Naive B cell (primary cell): ENCODE data around the gene CCL3. TPM values are rescaled to one million over a fixed set of nuclear protein-coding genes. Genes with fewer than 3 reads are reported as not detected.
"Not testable (repeated sequence)": the region's sequence is repeated elsewhere in the genome, so short reads cannot be mapped to it uniquely, and the experiment has no call there.

Experiments
- ATAC-seq, 2 donors: fragments of 150-1000 bp; cut with Tn5 transposase; 2 replicates each; pipeline ENCODE4 v1.10.0; 2021; ENCODE audit warnings: low read depth in 2 of 2, mild to moderate bottlenecking in 2 of 2, moderate library complexity in 2 of 2
- DNase-seq: peaks from one replicate; pipeline ENCODE4 v3.0.0; 2022
- H3K27ac Mint-ChIP-seq, 6 donors: one replicate each; pipeline ENCODE4 v1.8.0; 2020 to 2022; ENCODE audit warnings: mild to moderate bottlenecking in 6 of 6, mixed read lengths in 6 of 6, moderate library complexity in 5 of 6, inconsistent platforms in 2 of 6
- H3K27me3 Mint-ChIP-seq, 3 donors: one replicate each; pipeline ENCODE4 v1.8.0; 2021 to 2022; ENCODE audit warnings: mixed read lengths in 3 of 3, mild to moderate bottlenecking in 1 of 3
- H3K36me3 Mint-ChIP-seq, 2 donors: one replicate each; pipeline ENCODE4 v1.8.0; 2020 to 2022; ENCODE audit warnings: mixed read lengths in 2 of 2, inconsistent platforms in 1 of 2, mild to moderate bottlenecking in 1 of 2
- H3K4me1 Mint-ChIP-seq, 3 donors: one replicate each; pipeline ENCODE4 v1.8.0; 2020 to 2022; ENCODE audit warnings: mixed read lengths in 3 of 3, inconsistent platforms in 1 of 3, mild to moderate bottlenecking in 1 of 3, moderate library complexity in 1 of 3
- H3K4me3 Mint-ChIP-seq, 8 donors: one replicate each; pipeline ENCODE4 v1.8.0; 2020 to 2022; ENCODE audit warnings: mild to moderate bottlenecking in 8 of 8, mixed read lengths in 8 of 8, moderate library complexity in 8 of 8, inconsistent platforms in 2 of 8
- H3K9me3 Mint-ChIP-seq, 7 donors: one replicate each; pipeline ENCODE4 v1.8.0; 2020 to 2022; ENCODE audit warnings: mixed read lengths in 7 of 7, mild to moderate bottlenecking in 5 of 7, inconsistent platforms in 2 of 7, moderate library complexity in 1 of 7
- polyA plus RNA-seq, 6 donors: library from polyadenylated mRNA; unstranded; fragments of 300-500 nt; fragmentation: Illumina TruSeq; gene quantifications; one replicate each; pipeline ENCODE4 v1.2.3, GENCODE V29; 2021; ENCODE audit warnings: low read depth in 6 of 6

The CCL3 gene
- polyA plus RNA-seq, 6 donors from 2014 or later: 7.0 to 36.8 (median 13.0) TPM

GRCh38 chr17:36111068-36111490, 21.1 kb upstream of the CCL3 start:
- Mint-ChIP-seq H3K27me3 (no peaks in the 10 kb centered on the region), H3K27ac (peak overlapping the region in 4 of 6 donors; percentile 42 to 58 (median 48)), H3K36me3 (peaks cover 0 to 12% of the 10 kb centered on the region in 2 donors), H3K9me3 (peaks cover 6 to 34% (median 16%) of the 10 kb centered on the region in 7 donors), H3K4me1 (peaks cover 24 to 46% (median 39%) of the 10 kb centered on the region in 3 donors), H3K4me3 (peak overlapping the region in 4 of 8 donors; percentile 2 to 70 (median 36))
- peak in 1 of 2 donors; percentile 63 for ATAC-seq
- DNase-seq: no peak

DNA sequence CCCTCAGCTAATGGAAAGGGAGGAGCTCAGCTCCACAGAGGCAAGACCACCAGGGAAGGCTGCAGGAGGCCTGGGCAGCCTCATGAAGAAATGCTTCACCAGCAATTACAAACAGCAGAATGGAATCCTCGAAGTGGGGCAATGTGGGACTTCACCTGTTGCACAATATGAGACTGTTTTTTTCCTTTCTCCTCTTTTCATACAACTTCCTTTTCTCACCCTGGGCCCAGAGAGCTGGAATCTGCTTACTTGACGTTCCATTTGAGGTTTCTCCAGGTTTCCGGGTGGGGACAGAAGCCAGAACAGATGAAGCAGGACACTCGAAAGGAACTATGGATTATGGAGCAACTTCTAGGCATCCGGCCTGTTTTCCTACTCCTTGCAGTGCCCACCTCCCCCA, 18.3 kb upstream of the CCL3 start:
- not testable (repeated sequence) for ATAC-seq, H3K27me3 Mint-ChIP-seq, DNase-seq, H3K27ac Mint-ChIP-seq, H3K4me3 Mint-ChIP-seq
- Mint-ChIP-seq H3K36me3 (peaks cover 0 to 11% of the 10 kb centered on the region in 2 donors), H3K4me1 (peaks cover 42 to 63% (median 63%) of the 10 kb centered on the region in 3 donors), H3K9me3 (peaks cover 6 to 21% (median 16%) of the 10 kb centered on the region in 7 donors)

GRCh38 chr17:36107660-36108059, 17.7 kb upstream of the CCL3 start:
- Mint-ChIP-seq H3K9me3 (peaks cover 3 to 16% (median 11%) of the 10 kb centered on the region in 7 donors), H3K4me1 (peaks cover 48 to 69% (median 68%) of the 10 kb centered on the region in 3 donors), H3K27ac (no peak overlapping the region), H3K36me3 (peaks cover 0 to 5% of the 10 kb centered on the region in 2 donors), H3K4me3 (no peak overlapping the region), H3K27me3 (no peaks in the 10 kb centered on the region)
- DNase-seq: no peak
- ATAC-seq: no peak

- H3K36me3 Mint-ChIP-seq: no peaks in the 10 kb centered on the region
- peak overlapping the region in 3 of 8 donors; percentile 9 to 92 (median 59) for H3K4me3 Mint-ChIP-seq
- peaks cover 52 to 72% (median 64%) of the 10 kb centered on the region in 3 donors for H3K4me1 Mint-ChIP-seq
- no peak overlapping the region for H3K27ac Mint-ChIP-seq
- no peaks in the 10 kb centered on the region for H3K27me3 Mint-ChIP-seq
- ATAC-seq (no peak), DNase-seq (no peak)
- H3K9me3 Mint-ChIP-seq: peaks cover 0 to 6% (median 0%) of the 10 kb centered on the region in 7 donors
Measured at GRCh38 chr17:36106493-36106835, 16.5 kb upstream of the CCL3 start.

- H3K4me3 Mint-ChIP-seq: peak overlapping the region in 3 of 8 donors; percentile 68 to 92 (median 91)
- ATAC-seq: no peak
- H3K4me1 Mint-ChIP-seq: peaks cover 47 to 67% (median 58%) of the 10 kb centered on the region in 3 donors
- H3K36me3 Mint-ChIP-seq: no peaks in the 10 kb centered on the region
- H3K9me3 Mint-ChIP-seq: peaks cover 0 to under 1% (median 0%) of the 10 kb centered on the region in 7 donors
- H3K27me3 Mint-ChIP-seq: no peaks in the 10 kb centered on the region
- peak overlapping the region in 5 of 6 donors; percentile 9 to 80 (median 41) for H3K27ac Mint-ChIP-seq
- no peak for DNase-seq
Measured at GRCh38 chr17:36105781-36106492, 16.0 kb upstream of the CCL3 start.

- peak overlapping the region; percentile 64 to 94 (median 73) for H3K27ac Mint-ChIP-seq
- H3K4me3 Mint-ChIP-seq: peak overlapping the region; percentile 68 to 97 (median 89)
- DNase-seq (no peak), ATAC-seq (no peak)
- no peaks in the 10 kb centered on the region for H3K36me3 Mint-ChIP-seq
- peaks cover 45 to 66% (median 59%) of the 10 kb centered on the region in 3 donors for H3K4me1 Mint-ChIP-seq
- H3K9me3 Mint-ChIP-seq: no peaks in the 10 kb centered on the region
- H3K27me3 Mint-ChIP-seq: no peaks in the 10 kb centered on the region
Measured at GRCh38 chr17:36104701-36105181, 14.8 kb upstream of the CCL3 start.

- peak overlapping the region; percentile 68 to 97 (median 89) for H3K4me3 Mint-ChIP-seq
- H3K27me3 Mint-ChIP-seq, H3K9me3 Mint-ChIP-seq, H3K36me3 Mint-ChIP-seq, DNase-seq, ATAC-seq: not testable (repeated sequence)
- peaks cover 50 to 70% (median 64%) of the 10 kb centered on the region in 3 donors for H3K4me1 Mint-ChIP-seq
- peak overlapping the region; percentile 6 to 94 (median 71) for H3K27ac Mint-ChIP-seq
Measured at GRCh38 chr17:36104246-36104645, 14.3 kb upstream of the CCL3 start.

GRCh38 chr17:36103401-36103975, 13.5 kb upstream of the CCL3 start, which contains the start of gene CCL4:
CCL4 (plus strand) TSS chr17:36103827; CDS start chr17:36103906, 79 bp downstream.
- Mint-ChIP-seq H3K4me1 (peaks cover 56 to 77% (median 71%) of the 10 kb centered on the region in 3 donors), H3K27ac (peak within 1 kb of the TSS; percentile 73 to 97 (median 94)), H3K4me3 (peak within 1 kb of the TSS; percentile 68 to 97 (median 90))
- not testable (repeated sequence) for H3K9me3 Mint-ChIP-seq, H3K36me3 Mint-ChIP-seq, H3K27me3 Mint-ChIP-seq
- DNase-seq (peak; percentile 72), ATAC-seq (peak; percentile 96)

DNA sequence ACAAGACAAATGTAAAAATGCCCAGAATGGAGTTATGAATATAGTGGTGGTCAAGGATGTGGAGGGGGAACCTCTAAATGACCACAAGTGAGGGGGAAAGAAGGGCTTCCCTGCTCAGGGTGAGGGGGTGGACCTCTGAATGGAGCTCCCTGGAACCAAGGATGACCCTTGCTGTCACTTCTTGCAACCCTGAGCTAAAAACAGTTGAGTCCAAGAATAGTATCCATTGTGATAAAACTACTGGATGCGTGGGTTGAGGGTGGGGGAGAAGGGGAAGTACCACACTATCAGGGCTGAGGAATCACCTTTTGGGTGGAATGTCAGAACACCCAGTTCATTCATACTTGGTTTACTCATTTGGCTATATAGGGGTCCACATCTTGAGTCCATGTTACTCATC, 9.1 kb upstream of the CCL3 start:
- not testable (repeated sequence) for DNase-seq, H3K36me3 Mint-ChIP-seq, H3K27ac Mint-ChIP-seq, H3K27me3 Mint-ChIP-seq, ATAC-seq, H3K9me3 Mint-ChIP-seq
- peaks cover 69 to 80% (median 78%) of the 10 kb centered on the region in 3 donors for H3K4me1 Mint-ChIP-seq
- peak overlapping the region in 3 of 8 donors; percentile 13 to 76 (median 23) for H3K4me3 Mint-ChIP-seq

GRCh38 chr17:36095992-36096391, 6.0 kb upstream of the CCL3 start:
- ATAC-seq (no peak), DNase-seq (no peak)
- Mint-ChIP-seq H3K36me3 (no peaks in the 10 kb centered on the region), H3K4me3 (peak overlapping the region in 5 of 8 donors; percentile 41 to 90 (median 64)), H3K9me3 (no peaks in the 10 kb centered on the region), H3K27ac (peak overlapping the region in 2 of 6 donors; percentile 17 to 52), H3K4me1 (peaks cover 75 to 89% (median 87%) of the 10 kb centered on the region in 3 donors), H3K27me3 (no peaks in the 10 kb centered on the region)

DNA sequence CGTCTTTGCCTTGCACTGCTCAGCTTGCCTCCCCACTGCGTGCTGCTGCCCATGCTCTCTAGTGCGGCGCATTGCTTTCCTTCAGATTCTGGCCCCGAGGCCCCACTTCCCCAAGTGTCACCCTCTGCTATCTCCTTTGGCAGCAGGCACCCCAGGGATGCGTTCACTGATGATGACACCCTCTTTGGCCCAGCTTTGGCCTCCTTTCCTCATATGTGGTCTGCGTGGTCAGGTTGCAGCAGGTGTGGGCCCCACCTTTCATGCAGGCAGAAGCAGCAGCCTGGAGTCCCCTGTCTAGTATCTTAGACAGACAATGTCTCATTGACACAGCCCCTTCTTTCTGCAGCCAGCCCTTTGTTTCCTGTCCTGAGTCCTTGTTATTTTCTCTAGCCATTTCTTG, 4.8 kb upstream of the CCL3 start:
- H3K4me1 Mint-ChIP-seq: peaks cover 78 to 90% (median 87%) of the 10 kb centered on the region in 3 donors
- ATAC-seq: no peak
- peak overlapping the region in 6 of 8 donors; percentile 16 to 90 (median 47) for H3K4me3 Mint-ChIP-seq
- no peaks in the 10 kb centered on the region for H3K27me3 Mint-ChIP-seq
- peak overlapping the region in 5 of 6 donors; percentile 22 to 85 (median 54) for H3K27ac Mint-ChIP-seq
- no peak for DNase-seq
- no peaks in the 10 kb centered on the region for H3K9me3 Mint-ChIP-seq
- H3K36me3 Mint-ChIP-seq: no peaks in the 10 kb centered on the region

DNA sequence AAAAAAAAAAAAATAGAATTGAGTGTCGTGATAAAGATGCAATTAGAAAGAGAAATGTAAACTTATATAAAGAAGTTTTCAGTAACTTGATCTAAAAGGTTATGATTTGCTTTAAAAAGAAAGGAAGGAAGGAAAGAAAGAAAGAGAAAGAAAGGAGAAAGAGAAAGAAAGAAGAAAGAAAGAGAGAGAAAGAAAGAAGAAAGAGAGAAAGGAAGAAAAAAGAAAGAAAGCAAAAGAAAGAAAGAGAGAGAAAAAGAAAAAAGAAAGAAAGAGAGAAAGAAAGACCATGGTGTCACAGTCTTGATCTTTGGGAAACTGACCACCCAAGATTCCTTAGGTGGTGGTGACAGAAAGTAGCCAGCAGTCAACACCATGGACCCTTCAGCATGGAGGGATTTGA, 4.3 kb upstream of the CCL3 start:
- H3K36me3 Mint-ChIP-seq: peaks cover 0 to under 1% of the 10 kb centered on the region in 2 donors
- no peak for DNase-seq
- peaks cover 77 to 90% (median 87%) of the 10 kb centered on the region in 3 donors for H3K4me1 Mint-ChIP-seq
- ATAC-seq: no peak
- H3K4me3 Mint-ChIP-seq: peak overlapping the region in 6 of 8 donors; percentile 10 to 75 (median 45)
- H3K27me3 Mint-ChIP-seq: no peaks in the 10 kb centered on the region
- H3K27ac Mint-ChIP-seq: peak overlapping the region in 2 of 6 donors; percentile 22 to 91
- no peaks in the 10 kb centered on the region for H3K9me3 Mint-ChIP-seq

- H3K27ac Mint-ChIP-seq: peak overlapping the region in 2 of 6 donors; percentile 87 to 97
- not testable (repeated sequence) for DNase-seq, ATAC-seq, H3K9me3 Mint-ChIP-seq, H3K27me3 Mint-ChIP-seq
- H3K4me1 Mint-ChIP-seq: peaks cover 75 to 90% (median 86%) of the 10 kb centered on the region in 3 donors
- peak overlapping the region in 5 of 8 donors; percentile 12 to 77 (median 45) for H3K4me3 Mint-ChIP-seq
- H3K36me3 Mint-ChIP-seq: peaks cover 0 to 11% of the 10 kb centered on the region in 2 donors
Measured at GRCh38 chr17:36092715-36093114, 2.8 kb upstream of the CCL3 start.
